Pons (tissue), 1 donor: ENCODE results near the gene TTLL11.
"Not testable (repeated sequence)": the region's sequence is repeated elsewhere in the genome, so short reads cannot be mapped to it uniquely, and the experiment has no call there.

ENCODE experiments used
- DNase-seq: peaks from one replicate; pipeline ENCODE4 v3.0.0-alpha.2; 2016; ENCODE audit warnings: low spot score

TTLL11 gene

DNA sequence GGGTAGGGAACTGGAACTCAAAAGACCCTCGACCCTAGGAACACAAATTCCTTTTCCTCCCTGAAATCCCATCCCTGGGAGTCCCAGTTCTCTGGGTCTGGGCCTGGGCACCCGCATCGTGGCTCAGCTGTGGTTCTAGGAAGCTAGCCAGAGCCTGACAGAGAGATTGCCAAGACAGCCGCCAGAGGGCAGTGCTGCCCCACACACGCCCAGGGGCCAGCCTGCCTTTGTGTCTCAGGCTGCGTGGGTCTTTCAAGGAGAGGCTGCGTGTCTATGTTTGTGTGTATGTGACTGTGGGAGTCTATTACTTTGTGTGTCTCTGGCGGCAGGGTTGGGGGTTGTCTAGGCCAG, 32.0 kb upstream of the TTLL11 start:
- peak; percentile 84 for DNase-seq

DNA sequence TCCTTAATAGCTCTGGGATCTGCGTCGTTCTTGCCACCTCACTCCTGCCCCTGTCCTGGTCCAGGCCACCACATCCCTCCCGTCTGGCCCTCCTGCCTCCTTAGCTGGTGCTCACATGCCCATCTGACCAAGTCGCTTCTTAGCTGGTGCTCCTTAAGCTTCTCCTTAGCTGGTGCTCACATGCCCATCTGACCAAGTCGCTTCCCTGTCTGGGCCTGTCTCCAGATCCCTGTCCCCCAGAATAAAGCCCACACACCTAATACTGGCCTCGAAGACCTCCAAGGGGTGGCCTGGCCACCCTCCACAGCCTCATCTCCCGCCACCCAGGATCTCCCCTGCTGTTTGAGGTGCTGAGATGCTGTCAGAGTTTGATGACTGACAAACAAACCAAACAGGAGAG, 31.4 kb upstream of the TTLL11 start:
- DNase-seq = no peak

DNA sequence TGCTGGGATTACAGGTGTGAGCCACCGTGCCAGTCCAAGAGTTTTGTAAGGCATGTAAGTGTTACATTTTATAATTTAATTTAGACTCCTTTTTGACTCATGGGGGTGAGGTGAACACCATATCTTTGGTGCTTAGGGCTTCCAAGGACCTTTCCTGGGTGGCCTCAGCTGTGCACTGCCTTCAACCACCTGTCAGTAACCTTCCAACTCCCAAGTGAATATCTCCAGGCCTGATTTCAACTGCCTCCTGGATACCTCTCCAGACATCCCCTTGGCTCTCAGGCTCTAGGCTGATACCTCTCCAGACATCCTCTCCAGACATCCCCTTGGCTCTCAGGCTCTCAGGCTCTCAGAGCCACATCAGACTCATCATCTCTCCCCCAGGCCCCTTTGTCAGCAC, 30.9 kb upstream of the TTLL11 start:
- DNase-seq = no peak

- peak; percentile 69 for DNase-seq
Measured at GRCh38 chr9:122122903-122123632, 30.0 kb upstream of the TTLL11 start.

- DNase-seq = no peak
Measured at GRCh38 chr9:122122468-122122867, 29.4 kb upstream of the TTLL11 start.

DNA sequence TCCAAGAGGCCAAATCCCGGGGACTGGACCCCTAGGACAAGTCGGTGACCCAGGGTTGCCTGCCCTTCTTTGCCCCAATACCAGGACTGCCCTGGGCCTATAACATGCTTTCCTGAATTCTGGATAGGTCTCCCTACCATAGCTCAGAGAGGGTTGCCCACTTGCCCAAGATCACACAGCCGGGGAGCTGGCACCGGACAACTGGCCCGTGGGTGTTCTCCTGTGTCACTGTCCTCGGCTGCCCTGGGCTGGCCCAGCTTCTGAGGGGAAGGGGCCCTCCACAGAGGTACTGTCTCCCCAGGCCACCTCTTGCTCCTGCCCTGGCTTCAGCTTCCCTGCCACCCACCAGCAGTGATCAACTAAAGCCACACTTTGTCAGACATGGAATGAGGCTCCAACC, 28.8 kb upstream of the TTLL11 start:
- no peak for DNase-seq

DNA sequence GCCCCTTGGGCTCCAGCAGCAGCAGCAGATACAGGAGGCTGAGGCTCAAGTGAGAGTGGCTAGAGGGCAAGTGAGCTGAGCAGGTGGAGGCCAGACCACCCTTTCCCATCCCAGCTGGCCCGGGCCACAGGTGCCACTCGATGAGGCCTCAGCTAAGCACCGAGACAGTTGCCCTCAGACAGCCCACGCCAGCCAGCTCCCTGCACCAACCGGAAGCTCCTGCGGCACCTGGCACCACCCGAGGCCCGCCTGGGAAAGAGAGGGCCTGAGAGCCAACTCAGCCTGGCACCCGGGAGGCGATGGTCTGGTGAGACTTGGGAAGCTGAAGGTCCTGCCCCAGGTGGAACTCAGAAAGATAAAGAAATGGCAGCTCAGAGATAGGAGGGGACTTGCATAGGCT, 28.3 kb upstream of the TTLL11 start:
- no peak for DNase-seq

DNA sequence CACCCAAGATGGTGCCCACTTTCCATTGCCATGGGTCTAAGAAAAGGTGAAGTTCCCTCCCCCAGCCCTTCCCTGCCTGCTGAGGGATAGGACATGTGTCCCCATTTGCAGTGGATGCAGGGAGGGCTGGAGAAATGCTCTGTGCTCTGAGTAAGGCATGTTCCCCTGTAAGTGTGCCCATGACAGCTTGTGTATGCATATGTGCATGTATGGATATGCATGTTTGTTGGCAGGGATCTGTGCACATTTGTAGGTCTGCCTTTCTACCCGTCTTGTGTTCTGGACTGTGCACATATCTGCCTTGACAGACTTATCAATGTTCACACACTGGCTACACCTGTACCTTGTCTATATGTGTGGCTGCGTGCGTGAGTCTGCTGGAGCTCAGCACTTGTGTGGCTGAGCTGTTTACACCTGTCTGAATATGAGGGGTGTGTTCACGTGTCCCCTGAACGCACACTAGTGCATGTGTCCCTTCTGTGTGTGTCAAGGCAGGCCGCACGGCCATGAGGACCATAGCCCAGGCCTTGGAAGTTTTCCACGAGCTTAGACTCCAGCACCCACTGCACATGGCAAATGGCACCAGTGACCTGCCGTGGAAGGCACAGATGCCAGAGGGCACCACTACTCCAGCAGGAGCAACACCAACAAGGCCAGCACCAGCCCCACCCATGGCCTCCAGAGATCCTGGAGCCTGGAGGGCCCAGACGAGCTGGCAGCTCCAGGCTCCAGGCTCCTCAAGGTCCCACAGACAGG, 27.4 kb upstream of the TTLL11 start:
- no peak for DNase-seq

- no peak for DNase-seq
Measured at GRCh38 chr9:122119721-122120120, 26.6 kb upstream of the TTLL11 start.

GRCh38 chr9:122119166-122119521, 26.0 kb upstream of the TTLL11 start:
- DNase-seq = no peak

DNA sequence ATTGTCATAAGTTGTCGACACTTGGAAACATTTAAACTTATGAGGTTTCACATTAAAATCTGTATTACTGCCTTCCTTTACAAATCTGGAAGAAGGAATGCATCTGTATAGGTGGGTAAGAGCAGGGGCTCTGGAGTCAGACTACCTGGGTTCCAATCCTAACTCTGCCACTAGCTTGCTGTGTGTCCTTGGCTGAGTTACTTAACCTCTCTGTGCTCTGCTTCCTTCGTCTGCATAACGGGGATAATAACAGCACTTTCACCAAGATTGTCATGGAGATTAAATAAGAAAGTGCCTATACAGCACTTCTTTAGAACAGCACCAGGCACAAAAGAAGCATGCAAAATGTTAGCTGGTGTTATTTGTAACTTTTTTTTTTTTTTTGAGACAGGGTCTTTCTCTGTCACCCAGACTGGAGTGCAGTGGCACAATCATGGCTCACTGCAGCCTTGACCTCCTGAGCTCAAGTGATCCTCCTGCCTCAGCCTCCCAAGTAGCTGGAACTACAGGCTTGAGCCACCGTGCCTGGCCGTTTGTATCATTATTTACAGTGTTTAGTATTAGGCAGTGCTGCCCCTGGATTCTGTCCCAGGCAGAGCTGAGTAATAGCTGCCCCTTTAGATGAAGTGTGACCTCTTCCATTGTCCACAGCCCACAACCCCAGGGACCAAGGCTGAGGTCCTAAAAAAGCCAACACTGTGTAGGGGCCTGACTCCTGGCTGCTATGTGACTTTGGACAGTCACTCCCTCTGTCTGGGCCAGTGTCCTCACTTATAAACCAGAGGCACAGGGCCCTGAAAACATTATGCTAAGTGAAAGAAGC, 25.4 kb upstream of the TTLL11 start:
- no peak for DNase-seq

GRCh38 chr9:122117241-122117640, 24.1 kb upstream of the TTLL11 start:
- not testable (repeated sequence) for DNase-seq

GRCh38 chr9:122116448-122117173, 23.5 kb upstream of the TTLL11 start:
- DNase-seq = no peak

DNA sequence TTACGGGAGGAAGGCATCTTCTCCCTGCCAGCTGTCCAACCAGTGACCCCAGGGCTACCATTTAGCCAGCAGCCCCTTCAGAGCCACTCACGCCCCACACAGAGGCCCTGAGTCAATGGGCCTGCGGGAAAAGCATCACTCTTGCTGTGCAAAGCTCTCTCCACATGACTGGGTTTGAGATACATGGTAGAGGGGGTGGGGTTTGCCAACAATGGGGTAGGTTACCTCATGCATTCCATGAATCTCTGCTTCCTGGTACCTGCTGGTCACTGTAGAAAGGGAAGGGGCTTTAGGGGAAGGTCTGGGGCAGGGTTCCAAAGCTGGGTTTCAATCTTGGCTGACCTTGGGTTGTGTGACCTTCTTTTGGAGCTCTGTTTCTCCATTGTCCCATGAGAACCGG, 22.9 kb upstream of the TTLL11 start:
- no peak for DNase-seq

DNA sequence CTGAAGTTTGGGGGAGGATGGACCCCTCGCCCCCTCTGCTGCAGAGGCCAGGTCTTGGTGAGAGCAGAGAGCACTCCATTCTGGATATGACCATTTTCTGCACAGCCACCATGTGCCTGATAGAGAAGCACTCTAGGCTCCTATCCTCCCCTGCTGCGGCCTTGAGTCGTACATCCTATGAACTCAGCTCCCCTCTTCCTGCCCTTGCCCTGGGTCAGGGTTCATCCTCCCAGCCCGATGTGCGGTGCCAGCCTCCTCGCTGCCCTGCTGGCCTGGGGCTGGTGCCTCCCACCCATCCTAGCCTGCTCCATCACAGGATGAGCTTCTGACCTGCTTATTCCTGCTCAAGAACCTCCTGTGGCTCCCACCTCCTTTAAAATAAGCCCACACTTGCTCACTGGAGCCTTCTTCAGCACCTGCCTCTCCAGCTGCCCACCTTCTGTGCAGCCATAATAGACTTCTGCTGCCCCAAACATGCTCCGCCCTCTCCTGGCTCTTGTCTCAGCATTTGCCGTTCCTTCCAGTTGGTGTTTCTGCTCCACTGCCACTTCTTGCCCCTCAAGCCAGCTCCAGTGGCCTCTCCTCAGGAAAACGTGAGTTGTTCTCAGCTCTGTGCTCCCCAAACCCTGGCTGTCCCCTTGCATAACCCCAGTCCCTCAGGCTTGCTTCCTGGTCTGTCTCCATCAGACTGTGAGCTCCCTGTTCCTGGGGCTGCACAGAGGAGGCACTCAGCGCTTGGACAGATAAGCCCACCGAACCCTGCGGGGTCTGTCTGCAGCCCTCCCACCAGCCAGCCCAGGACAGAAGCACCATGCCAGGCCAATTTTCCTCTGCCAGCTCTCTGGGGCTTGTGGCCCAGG, 22.3 kb upstream of the TTLL11 start:
- DNase-seq = no peak

- no peak for DNase-seq
Measured at GRCh38 chr9:122113574-122113973, 20.5 kb upstream of the TTLL11 start.

- DNase-seq = no peak
Measured at GRCh38 chr9:122112238-122112637, 19.1 kb upstream of the TTLL11 start.

DNA sequence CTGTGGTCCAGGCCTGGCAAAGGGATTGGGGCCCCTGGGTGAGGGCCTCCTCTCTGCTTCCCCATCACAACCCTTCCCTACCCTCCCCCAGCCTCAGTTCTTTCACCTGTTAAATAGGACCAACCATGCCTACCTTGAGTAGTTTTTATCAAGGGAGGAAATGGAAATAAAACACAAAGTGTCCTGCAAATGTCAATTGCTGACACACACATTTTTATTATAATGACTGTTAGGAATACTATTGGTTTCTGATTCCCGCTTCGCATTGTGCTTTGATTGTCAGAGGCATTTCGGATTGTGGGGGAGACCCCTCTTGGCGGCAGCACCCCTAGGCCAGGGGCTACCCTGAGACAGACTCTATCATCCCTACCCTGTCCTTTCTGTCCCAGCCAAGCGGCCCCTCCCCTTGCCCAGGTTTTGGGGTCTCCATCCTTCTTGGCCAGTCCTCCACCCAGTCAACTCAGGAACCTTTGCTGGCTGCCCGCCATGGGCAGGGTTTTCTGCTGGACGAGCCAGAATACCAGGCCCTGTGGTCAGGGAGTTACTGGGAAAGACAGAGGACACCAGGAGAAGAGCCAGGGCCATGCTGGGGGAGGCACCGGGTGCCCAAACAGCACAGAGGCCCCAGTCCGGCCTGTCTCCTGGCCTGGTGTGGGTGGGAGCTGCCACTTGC, 18.4 kb upstream of the TTLL11 start:
- DNase-seq = no peak

GRCh38 chr9:122110100-122110833, 17.2 kb upstream of the TTLL11 start:
- no peak for DNase-seq
